ENCODE results near the gene TMEM255B.
"Not testable (repeated sequence)": the region's sequence is repeated elsewhere in the genome, so short reads cannot be mapped to it uniquely, and the experiment has no call there.

The TMEM255B gene

DNA sequence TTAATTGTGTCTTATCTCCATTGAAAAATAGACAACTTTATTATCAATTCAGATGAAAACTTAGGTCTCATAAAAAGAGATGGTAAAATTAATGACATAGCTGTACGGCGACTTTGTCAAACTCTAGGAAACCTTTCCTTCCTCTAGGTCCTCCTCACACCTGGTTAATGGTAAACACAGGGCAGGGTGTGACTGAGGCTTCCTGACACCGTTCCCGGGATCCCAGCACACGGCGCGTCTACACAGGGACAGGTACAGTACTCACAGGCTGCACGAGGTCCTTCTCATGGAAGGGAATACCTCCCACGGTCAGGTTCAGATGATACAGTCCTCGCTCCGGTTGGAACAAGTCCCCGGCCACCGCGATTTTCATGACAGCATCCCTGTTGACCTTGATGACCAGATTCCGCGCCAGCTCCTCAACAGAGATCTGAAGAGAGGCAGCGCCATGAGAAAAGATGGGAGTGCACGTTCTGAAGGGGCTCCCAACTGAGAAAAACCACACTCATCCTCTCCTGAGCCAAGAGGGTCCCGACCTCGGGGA is 69.3 kb downstream of the TMEM255B start (continued):
- TF ChIP-seq POU6F1 (CRISPR knock-in tag; IDR thresholded peaks at IDR 0.05; ENCODE audit: borderline replicate concordance, low read depth) = no peak
- no peak for TF ChIP-seq GLIS3 (CRISPR knock-in tag; IDR thresholded peaks at IDR 0.05)
- TF ChIP-seq ZNF8 (CRISPR knock-in tag; IDR thresholded peaks at IDR 0.05) = no peak
- TF ChIP-seq OSR1 (CRISPR knock-in tag; IDR thresholded peaks at IDR 0.05) = no peak

GRCh38 chr13:113830426-113830950 is 71.5 kb downstream of the TMEM255B start:
- not testable (repeated sequence) for ATAC-seq

- no peak for ATAC-seq
- TF ChIP-seq, protein P1, sequence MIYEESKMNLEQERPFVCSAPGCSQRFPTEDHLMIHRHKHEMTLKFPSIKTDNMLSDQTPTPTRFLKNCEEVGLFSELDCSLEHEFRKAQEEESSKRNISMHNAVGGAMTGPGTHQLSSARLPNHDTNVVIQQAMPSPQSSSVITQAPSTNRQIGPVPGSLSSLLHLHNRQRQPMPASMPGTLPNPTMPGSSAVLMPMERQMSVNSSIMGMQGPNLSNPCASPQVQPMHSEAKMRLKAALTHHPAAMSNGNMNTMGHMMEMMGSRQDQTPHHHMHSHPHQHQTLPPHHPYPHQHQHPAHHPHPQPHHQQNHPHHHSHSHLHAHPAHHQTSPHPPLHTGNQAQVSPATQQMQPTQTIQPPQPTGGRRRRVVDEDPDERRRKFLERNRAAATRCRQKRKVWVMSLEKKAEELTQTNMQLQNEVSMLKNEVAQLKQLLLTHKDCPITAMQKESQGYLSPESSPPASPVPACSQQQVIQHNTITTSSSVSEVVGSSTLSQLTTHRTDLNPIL (CRISPR knock-in tag; IDR thresholded peaks at IDR 0.05; ENCODE audit: low read depth) = no peak
- no peak for TF ChIP-seq CSDC2 (CRISPR knock-in tag; IDR thresholded peaks at IDR 0.05)
- TF ChIP-seq ZFP3 (CRISPR knock-in tag; IDR thresholded peaks at IDR 0.05) = no peak
- TF ChIP-seq ZNF565 (CRISPR knock-in tag; conservative IDR thresholded peaks at IDR 0.05; ENCODE audit: low read depth) = no peak
- TF ChIP-seq CSRNP3 (CRISPR knock-in tag; IDR thresholded peaks at IDR 0.05) = no peak
- TF ChIP-seq POU6F1 (CRISPR knock-in tag; IDR thresholded peaks at IDR 0.05; ENCODE audit: borderline replicate concordance, low read depth) = no peak
- TF ChIP-seq ZFP30 (CRISPR knock-in tag; IDR thresholded peaks at IDR 0.05) = no peak
- no peak for TF ChIP-seq TOX (CRISPR knock-in tag; IDR thresholded peaks at IDR 0.05; ENCODE audit: borderline replicate concordance)
- TF ChIP-seq RARB (CRISPR knock-in tag; IDR thresholded peaks at IDR 0.05) = no peak
- no peak for TF ChIP-seq ZNF70 (CRISPR knock-in tag; IDR thresholded peaks at IDR 0.05)
- TF ChIP-seq ZNF8 (CRISPR knock-in tag; IDR thresholded peaks at IDR 0.05) = no peak
- TF ChIP-seq ARNTL (CRISPR knock-in tag; IDR thresholded peaks at IDR 0.05; ENCODE audit: borderline replicate concordance, low read depth) = no peak
- no peak for TF ChIP-seq PATZ1 (CRISPR knock-in tag; IDR thresholded peaks at IDR 0.05; ENCODE audit: borderline replicate concordance)
- no peak for TF ChIP-seq ISL1 (CRISPR knock-in tag; IDR thresholded peaks at IDR 0.05)
These were observed 72.0 kb downstream of the TMEM255B start for GRCh38 chr13:113831061-113831460.

DNA sequence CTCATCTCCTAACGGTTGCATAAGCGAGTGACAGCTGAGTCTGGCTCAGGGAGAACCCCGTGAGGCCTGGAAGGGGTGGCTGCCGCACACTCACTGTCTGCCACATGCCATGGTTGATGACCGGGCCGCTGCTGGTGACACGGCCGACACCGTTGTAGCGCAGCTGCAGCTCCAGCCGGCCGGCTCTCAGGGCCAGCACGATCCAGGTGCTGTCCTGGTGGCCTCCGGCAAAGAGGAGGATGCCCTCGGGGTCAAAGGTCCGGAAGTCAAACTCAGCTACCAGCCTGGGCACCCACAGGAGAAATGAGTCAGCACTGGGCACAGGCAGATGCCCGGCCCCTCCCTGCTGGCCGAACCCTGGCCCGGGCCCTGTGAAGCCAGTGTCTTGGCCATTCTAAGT is 73.2 kb downstream of the TMEM255B start:
- no peak for ATAC-seq
- no peak for TF ChIP-seq TOX (CRISPR knock-in tag; IDR thresholded peaks at IDR 0.05; ENCODE audit: borderline replicate concordance)
- TF ChIP-seq RARB (CRISPR knock-in tag; IDR thresholded peaks at IDR 0.05) = no peak
- no peak for TF ChIP-seq ESRRG (CRISPR knock-in tag; IDR thresholded peaks at IDR 0.05)
- TF ChIP-seq BACH2 (CRISPR knock-in tag; IDR thresholded peaks at IDR 0.05; ENCODE audit: borderline replicate concordance) = no peak
- no peak for TF ChIP-seq PPARA (CRISPR knock-in tag; IDR thresholded peaks at IDR 0.05; ENCODE audit: borderline replicate concordance)
- no peak for TF ChIP-seq ZNF70 (CRISPR knock-in tag; IDR thresholded peaks at IDR 0.05)
- TF ChIP-seq CSDC2 (CRISPR knock-in tag; IDR thresholded peaks at IDR 0.05) = no peak
- TF ChIP-seq ZFP30 (CRISPR knock-in tag; IDR thresholded peaks at IDR 0.05) = no peak
- no peak for TF ChIP-seq POU6F1 (CRISPR knock-in tag; IDR thresholded peaks at IDR 0.05; ENCODE audit: borderline replicate concordance, low read depth)
- TF ChIP-seq TCF4 (CRISPR knock-in tag; IDR thresholded peaks at IDR 0.05; ENCODE audit: borderline replicate concordance) = no peak
- TF ChIP-seq ZC3H10 (CRISPR knock-in tag; IDR thresholded peaks at IDR 0.05) = no peak
